IMR-90 (cell line): ENCODE results near the gene UGDH. TPM values are rescaled to one million over a fixed set of nuclear protein-coding genes. Genes with fewer than 3 reads are reported as not detected.

ENCODE experiments used
- ATAC-seq: fragments of 200-7000 bp; cut with Tn5 transposase; 2 replicates; pipeline ENCODE4 v1.9.1; 2020; ENCODE audit warnings: low read depth, mild to moderate bottlenecking, moderate library complexity
- BruUV-seq: library from RNA; stranded (reverse); fragments of 400-500 nt; replicated peaks from 2 replicates; lab custom pipeline; 2021; lab: Mats Ljungman, UMichigan
- CTCF ChIA-PET: fragments of 300-600 bp; formaldehyde crosslinking; extraction: SDS; loops from one replicate; lab custom pipeline; 2021; ENCODE audit warnings: antibody characterized with exemption; lab: Yijun Ruan, JAX
- POLR2A ChIA-PET: fragments of 300-600 bp; sonication (Branson Sonifier 250); formaldehyde crosslinking; loops from one replicate; lab custom pipeline; 2022; ENCODE audit warnings: antibody characterized with exemption; ENCODE audit not compliant: unreplicated experiment; lab: Charles Lee
- DNase-seq: peaks from one replicate; pipeline ENCODE4 v3.0.0; 2013
- H2AFZ ChIP-seq: replicated peaks from 2 replicates; pipeline ENCODE3; 2013; ENCODE audit warnings: low read length, mild to moderate bottlenecking; ENCODE audit not compliant: poor library complexity
- H2AK5ac ChIP-seq: 2 replicates; pipeline ENCODE4 v1.6.1; 2013; ENCODE audit warnings: low read depth, low read length, inconsistent platforms
- H2AK9ac ChIP-seq: replicated peaks from 2 replicates; pipeline ENCODE3; 2013; ENCODE audit warnings: mild to moderate bottlenecking, low read depth, low read length, moderate library complexity; ENCODE audit not compliant: poor library complexity
- H2BK120ac ChIP-seq: 2 replicates; pipeline ENCODE4 v1.6.1; 2013; ENCODE audit warnings: low read depth, low read length, inconsistent platforms
- H2BK15ac ChIP-seq: 3 replicates; pipeline ENCODE4 v1.6.1; 2013; ENCODE audit warnings: low read depth, low read length, inconsistent platforms
- H2BK20ac ChIP-seq: 2 replicates; pipeline ENCODE4 v1.6.1; 2013; ENCODE audit warnings: low read depth, mild to moderate bottlenecking, inconsistent platforms, low read length, moderate library complexity
- H2BK5ac ChIP-seq: 2 replicates; pipeline ENCODE4 v1.6.1; 2013; ENCODE audit warnings: mild to moderate bottlenecking, low read depth, low read length, inconsistent platforms; ENCODE audit not compliant: poor library complexity, severe bottlenecking
- H3K14ac ChIP-seq: replicated peaks from 2 replicates; pipeline ENCODE4 v1.6.1; 2013; ENCODE audit warnings: low read depth, low read length, inconsistent platforms
- H3K18ac ChIP-seq: 2 replicates; pipeline ENCODE4 v1.6.1; 2013; ENCODE audit warnings: low read depth, low read length, control low read depth
- H3K23ac ChIP-seq: 2 replicates; pipeline ENCODE4 v1.6.1; 2013; ENCODE audit warnings: low read depth, low read length, inconsistent platforms
- H3K27ac ChIP-seq: 2 replicates; pipeline ENCODE4 v1.5.1; 2013; ENCODE audit warnings: mild to moderate bottlenecking, control low read depth, low read length; ENCODE audit not compliant: insufficient read depth
- H3K27me3 ChIP-seq: 2 replicates; pipeline ENCODE4 v1.6.1; 2013; ENCODE audit warnings: low read length; ENCODE audit not compliant: control insufficient read depth, insufficient read depth
- H3K36me3 ChIP-seq: 2 replicates; pipeline ENCODE4 v1.6.1; 2013; ENCODE audit warnings: low read length, mixed read lengths; ENCODE audit not compliant: control insufficient read depth, insufficient read depth
- H3K4ac ChIP-seq: 2 replicates; pipeline ENCODE4 v1.6.1; 2013; ENCODE audit warnings: low read depth, low read length, inconsistent platforms
- H3K4me1 ChIP-seq: 2 replicates; pipeline ENCODE4 v1.6.1; 2013; ENCODE audit warnings: low read length, mixed read lengths; ENCODE audit not compliant: control insufficient read depth, insufficient read depth
- H3K4me2 ChIP-seq: 2 replicates; pipeline ENCODE4 v1.6.1; 2013; ENCODE audit warnings: low read depth, mild to moderate bottlenecking, control low read depth, low read length, moderate library complexity
- H3K4me3 ChIP-seq: 2 replicates; pipeline ENCODE4 v1.5.1; 2013; ENCODE audit warnings: low read depth, mild to moderate bottlenecking, control low read depth, low read length, moderate library complexity; ENCODE audit not compliant: insufficient read depth
- H3K56ac ChIP-seq: 2 replicates; pipeline ENCODE4 v1.6.1; 2013; ENCODE audit warnings: low read length, inconsistent platforms; ENCODE audit not compliant: insufficient read depth; ENCODE audit errors: extremely low read depth
- H3K79me1 ChIP-seq, 2 experiments: 2 replicates each; pipeline ENCODE4 v1.6.1; 2013; ENCODE audit warnings: low read length in 2 of 2, inconsistent platforms in 1 of 2, low read depth in 1 of 2
- H3K9ac ChIP-seq: 2 replicates; pipeline ENCODE4 v1.6.1; 2013; ENCODE audit warnings: low read depth, low read length, control low read depth
- H3K9me1 ChIP-seq: 2 replicates; pipeline ENCODE4 v1.6.1; 2013; ENCODE audit warnings: low read length, inconsistent platforms; ENCODE audit not compliant: insufficient read depth
- H3K9me3 ChIP-seq: 2 replicates; pipeline ENCODE4 v1.6.1; 2013; ENCODE audit warnings: low read length; ENCODE audit not compliant: control insufficient read depth, insufficient read depth
- H4K20me1 ChIP-seq: 2 replicates; pipeline ENCODE4 v1.6.1; 2013; ENCODE audit warnings: low read length, inconsistent platforms; ENCODE audit not compliant: insufficient read depth
- H4K5ac ChIP-seq: 2 replicates; pipeline ENCODE4 v1.6.1; 2013; ENCODE audit warnings: mild to moderate bottlenecking, low read depth, low read length, control low read depth
- H4K8ac ChIP-seq, 2 experiments: 2 replicates each; pipeline ENCODE4 v1.6.1; 2013; ENCODE audit warnings: low read depth in 2 of 2, low read length in 2 of 2, control low read depth in 1 of 2, inconsistent platforms in 1 of 2
- H4K91ac ChIP-seq: 2 replicates; pipeline ENCODE4 v1.6.1; 2013; ENCODE audit warnings: low read depth, low read length, inconsistent platforms; ENCODE audit not compliant: insufficient read depth
- BHLHE40 ChIP-seq: fragments of 150-350 bp; IDR thresholded peaks from 2 replicates; pipeline ENCODE4 v1.6.1; 2016; ENCODE audit warnings: mild to moderate bottlenecking, low read depth, low read length
- CEBPB ChIP-seq: IDR thresholded peaks from 2 replicates; pipeline ENCODE4 v1.6.1; 2012; ENCODE audit warnings: low read depth, low read length, improper control_type of control experiment
- CHD1 ChIP-seq: IDR thresholded peaks from 2 replicates; pipeline ENCODE4 v1.6.1; 2012; ENCODE audit warnings: low read depth, low read length, improper control_type of control experiment
- FOS ChIP-seq: fragments of 150-350 bp; IDR thresholded peaks from 2 replicates; pipeline ENCODE4 v1.6.1; 2016; ENCODE audit warnings: low read depth, low read length
- MAFK ChIP-seq: IDR thresholded peaks from 2 replicates; pipeline ENCODE4 v1.6.1; 2012; ENCODE audit warnings: low read depth, low read length, improper control_type of control experiment
- MAZ ChIP-seq: IDR thresholded peaks from 2 replicates; pipeline ENCODE4 v1.6.1; 2012; ENCODE audit warnings: low read depth, mild to moderate bottlenecking, low read length, improper control_type of control experiment, moderate library complexity, borderline replicate concordance
- MXI1 ChIP-seq: IDR thresholded peaks from 2 replicates; pipeline ENCODE4 v1.6.1; 2012; ENCODE audit warnings: low read depth, mild to moderate bottlenecking, low read length, moderate library complexity, borderline replicate concordance
- NFE2L2 ChIP-seq: fragments of 150-350 bp; IDR thresholded peaks from 2 replicates; pipeline ENCODE4 v1.6.1; 2016; ENCODE audit warnings: low read depth, mild to moderate bottlenecking, low read length
- POLR2A ChIP-seq: IDR thresholded peaks from 2 replicates; pipeline ENCODE4 v1.6.1; 2012; ENCODE audit warnings: mild to moderate bottlenecking, low read depth, low read length
- RAD21 ChIP-seq: IDR thresholded peaks from 2 replicates; pipeline ENCODE4 v1.6.1; 2012; ENCODE audit warnings: low read length, improper control_type of control experiment
- RCOR1 ChIP-seq: IDR thresholded peaks from 2 replicates; pipeline ENCODE4 v1.6.1; 2012; ENCODE audit warnings: mild to moderate bottlenecking, low read length, improper control_type of control experiment; ENCODE audit not compliant: insufficient replicate concordance
- RFX5 ChIP-seq: IDR thresholded peaks from 2 replicates; pipeline ENCODE4 v1.8.0; 2012; ENCODE audit warnings: low read depth, mild to moderate bottlenecking, low read length, moderate library complexity
- SMC3 ChIP-seq: fragments of 150-350 bp; IDR thresholded peaks from 2 replicates; pipeline ENCODE4 v1.6.1; 2016; ENCODE audit warnings: low read depth, mild to moderate bottlenecking, antibody characterized with exemption, low read length, moderate library complexity
- WGBS, 2 experiments: methylation state at CpG; one replicate each; pipeline versions ENCODE4 v1.1.5 to v1.1.7; 2013; ENCODE audit warnings: missing lambda C conversion rate in 2 of 2; ENCODE audit not compliant: insufficient read length in 1 of 2; ENCODE audit errors: extremely low coverage in 2 of 2; 5-methylcytosine and 5-hydroxymethylcytosine counted together
- dilution Hi-C: fragments of 300-500 bp; cut with HindIII; formaldehyde crosslinking; loops from one replicate; pipeline ENCODE4 v1.14.3; 2018; ENCODE audit warnings: low sequenced_read_pairs; ENCODE audit not compliant: unreplicated experiment
- in situ Hi-C: fragments of 300-500 bp; cut with MboI; formaldehyde crosslinking; loops from 3 replicates; pipeline ENCODE4 v1.14.3; 2019; ENCODE audit warnings: low sequenced_read_pairs, inconsistent platforms, mixed read lengths
- intact Hi-C: fragments of 100-400 bp; cut with micrococcal nuclease; formaldehyde crosslinking; loops from 2 replicates; pipeline ENCODE4 v1.10.0; 2022
- polyA plus RNA-seq, 3 experiments: library from polyadenylated mRNA; depleted of rRNA; stranded (reverse); fragments of >200 nt; gene quantifications; 2 replicates each; pipeline ENCODE4 v1.2.3, GENCODE V29; 2012; ENCODE audit warnings: low replicate concordance in 1 of 3
- total RNA-seq: library from RNA; depleted of rRNA; stranded (reverse); fragments of >200 nt; gene quantifications from 2 replicates; pipeline ENCODE4 v1.2.3, GENCODE V29; 2012
- TF ChIP-seq, protein P1 (sequence below): fragments of 150-350 bp; IDR thresholded peaks from 2 replicates; pipeline ENCODE4 v1.6.1; 2016; ENCODE audit warnings: low read depth, mild to moderate bottlenecking, low read length, moderate library complexity, borderline replicate concordance
- TF ChIP-seq, protein P2 (sequence below): fragments of 150-350 bp; IDR thresholded peaks from 2 replicates; pipeline ENCODE4 v1.6.1; 2017; ENCODE audit warnings: mild to moderate bottlenecking, antibody characterized with exemption, low read length, low read depth
- TF ChIP-seq, protein P3 (sequence below): conservative IDR thresholded peaks from 2 replicates; pipeline ENCODE4 v1.5.1; 2012; ENCODE audit warnings: mild to moderate bottlenecking, low read depth, low read length, improper control_type of control experiment

UGDH gene
- total and polyA plus RNA-seq, 2 of the 4 experiments (the other 2 are of a cell fraction): 69.2 to 257 TPM

DNA sequence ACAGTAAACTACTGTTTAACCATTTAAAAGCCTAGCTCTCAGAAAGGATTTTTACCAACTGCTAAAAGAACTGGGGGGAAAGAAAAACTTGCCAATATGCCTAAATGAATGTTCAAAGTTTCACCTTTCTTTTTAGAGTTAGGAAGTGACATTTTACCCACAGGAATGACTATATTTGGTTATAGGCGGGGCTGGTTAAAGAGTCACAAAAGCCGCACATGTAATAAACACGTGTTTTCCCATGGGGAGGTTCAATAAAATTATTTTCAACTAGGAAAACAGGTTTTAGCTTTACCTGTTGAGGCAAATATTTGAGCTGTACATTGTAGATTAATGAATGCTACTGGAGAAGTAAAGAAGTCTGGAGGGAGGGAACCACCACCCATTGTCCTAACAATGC lies 41.6 kb upstream of the UGDH start:
- H3K36me3 ChIP-seq: peaks cover 9% of the 10 kb centered on the region
- H3K18ac ChIP-seq: no peak overlapping the region
- peaks cover 6% of the 10 kb centered on the region for H3K4me1 ChIP-seq
- intact Hi-C loops (no loop called here), in situ Hi-C loops (no loop called here), dilution Hi-C loops (no loop called here)
- H3K4me2 ChIP-seq: no peak overlapping the region
- H2BK15ac ChIP-seq: no peak overlapping the region
- H2BK5ac ChIP-seq: no peak overlapping the region
- peaks cover 3 to 4% of the 10 kb centered on the region in 2 experiments; a peak in 3 of 4 replicates for H3K79me1 ChIP-seq
- H4K8ac ChIP-seq: no peak overlapping the region
- H3K4me3 ChIP-seq: no peak overlapping the region
- no peaks in the 10 kb centered on the region for H4K20me1 ChIP-seq
- ChIA-PET POLR2A (no interaction called here), CTCF (interaction anchor here (1.6 kb wide), 1 partner anchor 10 kb away, joined by 5 read pairs; no protein-coding TSS in a partner anchor)
- no peak overlapping the region for H3K14ac ChIP-seq
- no peak overlapping the region for H4K91ac ChIP-seq
- no peak overlapping the region for H2AFZ ChIP-seq
- whole genome bisulfite sequencing, 2 experiments: no CpG with 5 or more reads among the region's 3 CpGs
- BruUV-seq: no TSS peak
- H3K9ac ChIP-seq: no peak overlapping the region
- peaks cover 3% of the 10 kb centered on the region; the same call in 1 of the 2 replicates for H3K9me1 ChIP-seq
- no peaks in the 10 kb centered on the region for H3K27me3 ChIP-seq
- H2AK9ac ChIP-seq: no peak overlapping the region
- TF ChIP-seq POLR2A (no peak), MXI1 (no peak), MAZ (no peak), MAFK (no peak), NFE2L2 (no peak), RAD21 (no peak), CEBPB (no peak), RCOR1 (no peak), RFX5 (no peak), CHD1 (no peak), SMC3 (no peak), BHLHE40 (no peak), FOS (no peak)
- TF ChIP-seq, protein P1, sequence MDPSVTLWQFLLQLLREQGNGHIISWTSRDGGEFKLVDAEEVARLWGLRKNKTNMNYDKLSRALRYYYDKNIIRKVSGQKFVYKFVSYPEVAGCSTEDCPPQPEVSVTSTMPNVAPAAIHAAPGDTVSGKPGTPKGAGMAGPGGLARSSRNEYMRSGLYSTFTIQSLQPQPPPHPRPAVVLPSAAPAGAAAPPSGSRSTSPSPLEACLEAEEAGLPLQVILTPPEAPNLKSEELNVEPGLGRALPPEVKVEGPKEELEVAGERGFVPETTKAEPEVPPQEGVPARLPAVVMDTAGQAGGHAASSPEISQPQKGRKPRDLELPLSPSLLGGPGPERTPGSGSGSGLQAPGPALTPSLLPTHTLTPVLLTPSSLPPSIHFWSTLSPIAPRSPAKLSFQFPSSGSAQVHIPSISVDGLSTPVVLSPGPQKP: no peak
- TF ChIP-seq, protein P2, sequence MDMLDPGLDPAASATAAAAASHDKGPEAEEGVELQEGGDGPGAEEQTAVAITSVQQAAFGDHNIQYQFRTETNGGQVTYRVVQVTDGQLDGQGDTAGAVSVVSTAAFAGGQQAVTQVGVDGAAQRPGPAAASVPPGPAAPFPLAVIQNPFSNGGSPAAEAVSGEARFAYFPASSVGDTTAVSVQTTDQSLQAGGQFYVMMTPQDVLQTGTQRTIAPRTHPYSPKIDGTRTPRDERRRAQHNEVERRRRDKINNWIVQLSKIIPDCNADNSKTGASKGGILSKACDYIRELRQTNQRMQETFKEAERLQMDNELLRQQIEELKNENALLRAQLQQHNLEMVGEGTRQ: no peak
- TF ChIP-seq, protein P3, sequence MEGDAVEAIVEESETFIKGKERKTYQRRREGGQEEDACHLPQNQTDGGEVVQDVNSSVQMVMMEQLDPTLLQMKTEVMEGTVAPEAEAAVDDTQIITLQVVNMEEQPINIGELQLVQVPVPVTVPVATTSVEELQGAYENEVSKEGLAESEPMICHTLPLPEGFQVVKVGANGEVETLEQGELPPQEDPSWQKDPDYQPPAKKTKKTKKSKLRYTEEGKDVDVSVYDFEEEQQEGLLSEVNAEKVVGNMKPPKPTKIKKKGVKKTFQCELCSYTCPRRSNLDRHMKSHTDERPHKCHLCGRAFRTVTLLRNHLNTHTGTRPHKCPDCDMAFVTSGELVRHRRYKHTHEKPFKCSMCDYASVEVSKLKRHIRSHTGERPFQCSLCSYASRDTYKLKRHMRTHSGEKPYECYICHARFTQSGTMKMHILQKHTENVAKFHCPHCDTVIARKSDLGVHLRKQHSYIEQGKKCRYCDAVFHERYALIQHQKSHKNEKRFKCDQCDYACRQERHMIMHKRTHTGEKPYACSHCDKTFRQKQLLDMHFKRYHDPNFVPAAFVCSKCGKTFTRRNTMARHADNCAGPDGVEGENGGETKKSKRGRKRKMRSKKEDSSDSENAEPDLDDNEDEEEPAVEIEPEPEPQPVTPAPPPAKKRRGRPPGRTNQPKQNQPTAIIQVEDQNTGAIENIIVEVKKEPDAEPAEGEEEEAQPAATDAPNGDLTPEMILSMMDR: no peak
- H4K5ac ChIP-seq: no peak overlapping the region
- peaks cover 2% of the 10 kb centered on the region; the same call in 1 of the 2 replicates for H3K9me3 ChIP-seq
- H3K4ac ChIP-seq: no peak overlapping the region
- ATAC-seq: no peak
- no peak for DNase-seq
- no peak overlapping the region for H2AK5ac ChIP-seq
- no peak overlapping the region for H3K27ac ChIP-seq
- H2BK120ac ChIP-seq: no peak overlapping the region
- H3K56ac ChIP-seq: no peak overlapping the region
- H3K23ac ChIP-seq: no peak overlapping the region
- no peak overlapping the region for H2BK20ac ChIP-seq
